Measurements from ENCODE around the gene FAM89B.
A peak's percentile ranks its signal among the peaks of the same experiment; 100 is the strongest.

Gene FAM89B

GRCh38 chr11:65611758-65612603, 39.6 kb downstream of the FAM89B start:
- DNase-seq (ENCODE audit: low read depth): no peak
- peak overlapping the region; percentile 87 for H3K4me3 ChIP-seq (ENCODE audit: low read depth, low read length)
- TF ChIP-seq CTCF (IDR thresholded peaks at IDR 0.05; ENCODE audit: low read depth, low read length, missing control alignments): no peak

- no peak for TF ChIP-seq CTCF (IDR thresholded peaks at IDR 0.05; ENCODE audit: low read depth, low read length, missing control alignments)
- H3K4me3 ChIP-seq (ENCODE audit: low read depth, low read length): peak overlapping the region; percentile 87
- no peak for DNase-seq (ENCODE audit: low read depth)
Observed at GRCh38 chr11:65612691-65613090, 40.4 kb downstream of the FAM89B start.

- H3K4me3 ChIP-seq (ENCODE audit: low read depth, low read length): peak overlapping the region; percentile 87
- no peak for DNase-seq (ENCODE audit: low read depth)
- TF ChIP-seq CTCF (IDR thresholded peaks at IDR 0.05; ENCODE audit: low read depth, low read length, missing control alignments): no peak
Observed at GRCh38 chr11:65613091-65613928, 41.0 kb downstream of the FAM89B start.

- TF ChIP-seq CTCF (IDR thresholded peaks at IDR 0.05; ENCODE audit: low read depth, low read length, missing control alignments): no peak
- H3K4me3 ChIP-seq (ENCODE audit: low read depth, low read length): peak within 1 kb of the TSS; percentile 91
- DNase-seq (ENCODE audit: low read depth): peak; percentile 100
Observed at GRCh38 chr11:65615229-65615949, 43.1 kb downstream of the FAM89B start, which contains the start of gene PCNX3. PCNX3 (plus strand) TSS chr11:65615776; CDS start chr11:65616312, 536 bp downstream.

- TF ChIP-seq CTCF (IDR thresholded peaks at IDR 0.05; ENCODE audit: low read depth, low read length, missing control alignments): no peak
- no peak for DNase-seq (ENCODE audit: low read depth)
- peak overlapping the region; percentile 91 for H3K4me3 ChIP-seq (ENCODE audit: low read depth, low read length)
Observed at GRCh38 chr11:65615950-65616574, 43.7 kb downstream of the FAM89B start.

- H3K4me3 ChIP-seq (ENCODE audit: low read depth, low read length): peak overlapping the region; percentile 91
- no peak for DNase-seq (ENCODE audit: low read depth)
- TF ChIP-seq CTCF (IDR thresholded peaks at IDR 0.05; ENCODE audit: low read depth, low read length, missing control alignments): no peak
Observed at GRCh38 chr11:65616575-65617001, 44.2 kb downstream of the FAM89B start.
